Measurements from ENCODE around the gene ERCC4. TPM values are rescaled to one million over a fixed set of nuclear protein-coding genes. Genes with fewer than 3 reads are reported as not detected.

Gene ERCC4
- total RNA-seq, 1 experiment from 2014 or later: 10.3 TPM

Other genes starting within 250 kb of the ERCC4 start
- gene MRTFB, start 151.2 kb downstream of the ERCC4 start, total RNA-seq (2022): 30.0 and 33.3 TPM in 2 replicates

All from MCF 10A (cell line).